Measurements from ENCODE around the gene STOML2.

The STOML2 gene

DNA sequence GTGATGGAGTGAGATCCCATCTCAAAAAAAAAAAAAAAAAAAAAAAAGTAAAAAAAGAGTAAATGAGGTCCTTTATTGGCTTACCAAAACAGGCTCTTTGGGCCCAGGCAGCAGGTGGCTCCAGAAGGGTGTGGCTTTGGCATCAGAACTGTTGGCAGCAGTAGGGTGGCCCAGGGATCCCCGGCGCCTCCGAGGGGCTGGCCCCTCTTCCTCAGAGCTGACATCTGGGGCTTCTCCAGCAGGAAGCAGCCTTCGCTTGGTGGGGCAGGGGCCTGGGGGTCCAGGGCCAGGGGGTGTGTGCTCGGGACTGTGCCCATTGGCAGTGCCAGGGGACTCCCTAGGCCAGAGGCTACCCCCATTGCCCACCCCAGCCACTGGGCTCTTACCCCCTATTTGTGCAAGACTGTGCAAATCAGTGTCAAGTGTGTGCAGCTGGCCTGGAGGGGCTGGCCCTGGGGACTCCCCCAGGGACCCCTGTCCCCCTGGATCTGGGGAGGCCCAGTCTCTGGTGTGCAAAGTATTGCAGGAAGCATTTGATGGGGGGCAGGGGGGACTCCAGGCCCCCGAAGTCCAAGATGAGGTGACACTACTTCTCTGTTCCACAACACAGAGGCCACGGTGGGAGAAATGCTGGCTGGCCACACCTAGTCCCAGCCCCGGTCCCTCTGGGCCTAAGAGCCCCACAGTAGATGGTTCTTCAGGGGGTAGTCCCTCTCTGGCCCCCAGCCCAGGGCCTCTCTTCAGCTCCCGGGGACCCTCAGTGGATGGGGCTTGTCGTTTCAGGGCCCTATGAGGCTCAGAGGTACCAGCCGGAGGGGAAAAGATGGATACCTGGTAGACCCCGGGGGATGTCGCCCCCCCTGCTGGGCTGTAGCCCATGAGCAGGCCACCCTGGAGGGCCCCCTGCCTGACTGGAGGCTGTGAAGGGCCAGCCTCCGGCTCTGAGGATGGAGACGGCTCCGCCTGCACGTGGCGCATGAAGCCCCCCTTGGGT lies 4.7 kb upstream of the STOML2 start:
- DNase-seq: no peak

- no peak for DNase-seq
Observed at GRCh38 chr9:35106343-35106730, 3.4 kb upstream of the STOML2 start.

GRCh38 chr9:35105571-35106342 lies 2.8 kb upstream of the STOML2 start:
- DNase-seq: no peak

- DNase-seq: no peak
Observed at GRCh38 chr9:35105126-35105525, 2.2 kb upstream of the STOML2 start.

- no peak for DNase-seq
Observed at GRCh38 chr9:35104586-35104985, 1.7 kb upstream of the STOML2 start.

DNA sequence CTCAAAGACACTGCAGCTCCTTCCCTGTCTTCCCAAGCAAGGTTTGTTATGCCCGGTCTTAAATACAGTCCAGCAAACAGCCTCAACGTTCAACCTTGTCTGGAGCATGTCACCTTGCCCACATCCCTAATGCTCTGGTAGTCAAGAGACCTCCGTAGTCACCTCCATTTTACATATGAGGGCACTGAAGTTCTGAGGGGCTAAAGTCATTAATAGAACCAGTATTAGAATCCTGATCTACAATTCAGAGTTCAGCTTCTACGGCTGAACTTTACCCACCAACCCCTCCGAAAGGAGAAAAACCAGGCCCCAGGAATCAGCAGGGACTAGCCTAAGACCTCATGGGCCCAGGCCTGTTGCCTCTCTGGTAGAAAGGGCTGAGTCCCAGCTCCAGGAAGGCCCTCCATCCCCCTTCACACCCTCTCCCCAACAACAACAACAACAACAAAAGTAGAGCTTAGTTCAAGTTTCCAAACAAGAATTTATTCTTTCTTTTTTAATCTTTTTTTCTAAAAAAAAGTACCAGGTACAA lies 795 bp upstream of the STOML2 start:
- DNase-seq: no peak

GRCh38 chr9:35102465-35102768 lies 514 bp downstream of the STOML2 start:
- DNase-seq: no peak

GRCh38 chr9:35097573-35097972 lies 5.4 kb downstream of the STOML2 start:
- no peak for DNase-seq

DNA sequence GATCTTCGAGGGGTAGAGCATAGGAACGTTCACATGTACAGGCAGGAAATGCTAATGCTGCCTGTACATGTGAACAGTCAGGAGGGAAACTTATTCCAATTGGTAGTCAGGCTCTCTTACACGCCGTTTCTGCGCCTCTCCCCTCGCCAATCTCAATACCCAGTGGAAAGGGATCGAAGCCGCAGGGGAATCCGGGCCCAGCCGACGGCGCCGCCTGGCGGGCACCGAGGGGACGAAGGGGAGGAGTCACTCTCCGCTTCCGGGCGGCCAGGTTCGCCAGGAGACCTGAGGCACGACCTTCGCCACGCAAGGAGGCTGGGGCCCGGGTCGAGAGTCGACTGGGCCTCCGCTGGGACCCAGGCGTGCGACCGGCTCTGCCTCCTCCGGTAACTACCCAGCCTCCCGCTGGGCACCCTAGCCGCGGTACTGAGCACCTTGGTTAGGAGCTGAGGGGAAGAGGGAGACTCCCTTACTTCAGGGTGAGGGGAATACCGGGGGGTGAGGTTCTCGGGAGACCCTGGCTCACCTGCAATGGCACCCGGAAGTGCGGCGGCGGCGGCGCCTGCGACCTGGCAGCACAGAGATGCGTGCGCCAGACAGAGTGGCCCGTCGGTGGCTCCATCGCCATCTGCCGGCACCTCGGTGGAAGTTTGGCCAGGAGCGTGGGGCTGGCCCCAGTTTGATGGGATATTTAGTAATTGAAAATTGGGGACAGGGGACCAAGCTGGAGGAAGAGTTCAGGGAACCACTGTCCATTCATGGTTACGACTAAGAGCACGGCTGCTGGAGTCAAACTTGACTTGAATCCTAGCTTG lies 6.7 kb downstream of the STOML2 start, which contains the start of gene PIGO:
PIGO (minus strand) TSS at position 557 of the 815 bp plus-strand sequence. CDS start 1,026 bp downstream, outside the sequence.
- peak; percentile 87 for DNase-seq

GRCh38 chr9:35091536-35091935 lies 11.4 kb downstream of the STOML2 start:
- DNase-seq: no peak

DNA sequence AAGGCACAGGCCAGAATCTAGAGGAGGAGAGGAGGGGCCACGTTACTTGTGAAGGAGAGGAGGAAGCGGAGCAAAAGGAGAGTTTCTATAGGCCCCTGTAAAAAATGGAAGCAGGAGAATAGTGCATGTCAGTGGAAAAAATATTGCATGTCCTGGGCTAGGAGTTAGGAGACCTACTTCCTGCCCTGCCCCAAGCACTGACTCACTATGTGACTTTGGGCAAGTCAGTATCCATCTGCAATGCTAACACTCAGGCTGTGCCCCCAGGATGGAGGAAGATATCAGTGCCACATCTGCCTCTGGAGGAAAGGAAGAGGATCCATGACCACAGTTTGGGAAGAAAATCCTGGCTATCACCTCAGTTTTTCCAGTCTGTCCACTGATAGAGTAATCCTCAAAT lies 13.5 kb downstream of the STOML2 start:
- DNase-seq: no peak

- DNase-seq: no peak
Observed at GRCh38 chr9:35085078-35085477, 17.9 kb downstream of the STOML2 start.

- DNase-seq: peak; percentile 73
Observed at GRCh38 chr9:35079426-35080341, 23.2 kb downstream of the STOML2 start, which contains the start of gene FANCG. Gene FANCG, minus strand, starts transcription at chr9:35079942. Its CDS starts 418 bp downstream, at chr9:35079524.

DNA sequence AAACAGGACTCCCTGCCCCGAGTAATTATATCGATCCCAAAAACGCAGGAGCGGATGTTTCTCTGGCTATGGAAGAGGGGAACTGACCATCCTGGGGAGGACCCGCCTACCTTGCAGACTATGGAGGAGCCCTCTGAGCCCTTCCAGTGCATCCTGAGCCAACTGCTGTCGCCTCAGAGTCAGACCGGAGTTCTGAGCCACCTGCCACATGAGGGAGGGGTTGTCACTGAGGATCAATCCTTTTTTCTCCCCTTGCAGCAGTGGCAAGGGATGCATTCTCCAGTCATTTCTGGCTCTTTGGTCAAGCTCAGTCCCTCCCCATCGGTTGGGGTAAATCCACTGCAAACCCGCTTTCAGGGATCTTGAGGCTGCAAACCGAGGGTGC lies 23.9 kb downstream of the STOML2 start:
- no peak for DNase-seq

GRCh38 chr9:35078066-35078465 lies 24.9 kb downstream of the STOML2 start:
- DNase-seq: no peak

- DNase-seq: no peak
Observed at GRCh38 chr9:35076848-35077247, 26.1 kb downstream of the STOML2 start.

DNA sequence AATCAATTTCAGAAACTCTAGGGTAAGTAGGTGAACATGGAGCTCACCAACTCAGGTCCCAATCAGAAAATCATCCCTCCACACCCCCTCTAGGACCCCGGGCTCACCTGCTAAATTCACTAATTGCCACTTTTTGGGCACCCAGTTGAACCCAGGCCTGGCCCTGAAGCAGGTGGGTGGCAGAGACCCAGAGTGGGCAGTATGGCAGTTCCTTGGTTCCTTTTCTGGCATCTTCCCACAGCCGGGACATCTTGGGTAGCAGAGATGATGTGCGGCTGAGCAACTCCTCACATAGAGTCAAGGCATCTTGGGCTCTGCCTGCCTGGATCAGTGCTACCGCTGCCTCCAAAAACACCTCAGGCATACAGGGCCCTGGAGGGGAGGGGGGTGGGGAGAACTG lies 27.6 kb downstream of the STOML2 start:
- DNase-seq: no peak

GRCh38 chr9:35074791-35075190 lies 28.1 kb downstream of the STOML2 start:
- no peak for DNase-seq

DNA sequence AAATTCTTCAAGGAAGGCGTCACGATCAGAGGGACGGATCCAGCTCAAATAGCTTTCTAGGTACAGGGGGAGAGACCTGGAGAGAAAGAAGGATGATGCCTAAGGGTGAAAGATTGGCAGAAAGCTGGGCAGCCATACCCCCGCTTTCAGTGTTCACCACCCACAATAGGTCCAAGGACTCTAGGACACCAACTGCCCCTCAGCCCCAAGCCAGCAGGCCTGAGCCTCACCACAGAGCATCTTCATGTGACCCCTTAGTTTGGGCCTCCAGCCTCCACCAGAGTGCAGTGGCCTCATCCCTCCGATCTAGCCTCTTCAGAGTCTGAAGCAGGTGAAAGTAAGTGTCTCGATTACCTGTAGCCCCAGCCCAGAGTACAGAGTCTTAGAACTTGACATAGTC lies 28.8 kb downstream of the STOML2 start:
- no peak for DNase-seq

DNA sequence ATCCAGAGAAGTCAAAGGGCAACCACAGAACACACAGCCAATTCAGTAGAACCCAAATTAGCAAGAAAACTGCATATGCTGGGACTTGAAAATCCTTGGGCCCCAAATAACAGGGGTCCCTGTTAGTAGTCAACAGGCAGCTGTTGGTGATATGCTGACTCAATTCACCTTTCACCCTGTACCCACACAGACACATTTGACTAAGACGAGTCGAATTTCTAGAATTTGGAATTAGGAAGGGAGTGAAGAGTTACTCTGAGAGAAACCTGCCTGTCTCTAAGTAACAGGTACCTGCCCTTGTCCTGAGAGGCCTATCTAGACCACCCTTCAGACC lies 29.7 kb downstream of the STOML2 start:
- DNase-seq: no peak

DNA sequence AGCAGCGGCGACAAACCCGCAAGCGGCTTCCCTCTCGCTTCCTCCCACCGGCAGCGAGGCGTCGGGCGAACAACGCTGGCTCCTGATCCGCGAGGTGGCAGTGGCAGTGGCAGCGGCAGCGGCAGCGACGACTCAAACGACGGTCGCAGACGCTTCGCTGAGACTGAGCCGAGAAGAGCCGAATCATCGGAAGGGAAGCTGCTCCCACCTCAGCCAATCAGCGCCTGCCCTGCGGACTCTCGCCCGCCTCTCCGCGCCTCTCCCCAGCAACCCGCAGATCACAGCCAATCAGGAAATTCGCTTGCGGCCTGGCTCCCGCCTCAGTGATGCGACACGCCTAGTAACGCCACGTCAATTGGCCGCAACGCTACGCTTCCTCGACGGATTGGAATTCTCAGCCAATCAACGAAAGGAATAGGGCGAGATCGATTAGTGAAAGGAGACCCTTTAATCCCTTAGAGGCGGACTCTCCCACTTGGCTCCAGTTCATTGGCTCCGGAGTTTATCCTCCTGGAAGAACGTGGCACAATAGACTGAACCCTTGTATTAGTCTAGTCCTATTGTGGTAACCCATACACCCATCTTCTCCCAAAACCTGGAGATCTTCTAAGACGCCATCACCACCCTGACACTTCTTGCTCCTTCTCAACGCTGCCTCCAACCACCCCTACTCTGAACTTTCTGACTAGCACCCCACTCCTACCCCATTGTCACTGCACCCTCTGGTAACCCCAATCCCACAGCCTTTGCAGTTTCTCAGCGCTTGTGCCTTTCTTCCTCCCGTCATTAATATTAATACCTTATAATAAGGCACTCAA lies 30.3 kb downstream of the STOML2 start, which contains the start of gene VCP:
VCP (minus strand) TSS at position 165 of the 818 bp plus-strand sequence. CDS start 272 bp downstream, outside the sequence.
- peak; percentile 95 for DNase-seq
